Germinal center (tissue), 1 donor: ENCODE results near the gene CDK7.
"Not testable (repeated sequence)": the region's sequence is repeated elsewhere in the genome, so short reads cannot be mapped to it uniquely, and the experiment has no call there.

ENCODE experiments used
- DNase-seq: peaks from one replicate; pipeline ENCODE4 v3.0.0; 2012; ENCODE audit warnings: mixed read lengths, low spot score

The CDK7 gene

GRCh38 chr5:69237877-69238276, 3.2 kb downstream of the CDK7 start:
- no peak for DNase-seq

- no peak for DNase-seq
Observed at GRCh38 chr5:69238760-69239251, 4.1 kb downstream of the CDK7 start.

- DNase-seq = no peak
Observed at GRCh38 chr5:69242215-69242927, 7.7 kb downstream of the CDK7 start.

- DNase-seq = no peak
Observed at GRCh38 chr5:69245031-69245430, 10.3 kb downstream of the CDK7 start.

- no peak for DNase-seq
Observed at GRCh38 chr5:69248019-69248418, 13.3 kb downstream of the CDK7 start.

- no peak for DNase-seq
Observed at GRCh38 chr5:69250593-69250992, 15.9 kb downstream of the CDK7 start.

- no peak for DNase-seq
Observed at GRCh38 chr5:69252437-69252836, 17.8 kb downstream of the CDK7 start.

- DNase-seq = not testable (repeated sequence)
Observed at GRCh38 chr5:69255940-69256339, 21.3 kb downstream of the CDK7 start.

- no peak for DNase-seq
Observed at GRCh38 chr5:69257577-69257976, 22.9 kb downstream of the CDK7 start.

GRCh38 chr5:69261034-69261433, 26.3 kb downstream of the CDK7 start:
- no peak for DNase-seq

- no peak for DNase-seq
Observed at GRCh38 chr5:69265931-69266330, 31.2 kb downstream of the CDK7 start.

GRCh38 chr5:69268899-69269298, 34.2 kb downstream of the CDK7 start:
- no peak for DNase-seq

GRCh38 chr5:69270840-69271239, 36.2 kb downstream of the CDK7 start:
- no peak for DNase-seq

- no peak for DNase-seq
Observed at GRCh38 chr5:69271376-69271775, 36.7 kb downstream of the CDK7 start.

GRCh38 chr5:69275563-69275962, 40.9 kb downstream of the CDK7 start:
- no peak for DNase-seq

- no peak for DNase-seq
Observed at GRCh38 chr5:69276422-69277174, 41.9 kb downstream of the CDK7 start.

GRCh38 chr5:69279517-69279916, 44.8 kb downstream of the CDK7 start:
- no peak for DNase-seq

GRCh38 chr5:69281114-69281513, 46.4 kb downstream of the CDK7 start:
- no peak for DNase-seq

GRCh38 chr5:69284203-69284602, 49.5 kb downstream of the CDK7 start:
- DNase-seq = no peak

- DNase-seq = no peak
Observed at GRCh38 chr5:69285448-69286116, 50.9 kb downstream of the CDK7 start.

GRCh38 chr5:69288069-69288468, 53.4 kb downstream of the CDK7 start:
- DNase-seq = no peak

- DNase-seq = no peak
Observed at GRCh38 chr5:69288688-69289087, 54.0 kb downstream of the CDK7 start.

GRCh38 chr5:69292306-69292705, 57.6 kb downstream of the CDK7 start:
- DNase-seq = no peak
